Neural progenitor cell (in vitro differentiated cells): ENCODE data around the gene FMNL2. TPM values are rescaled to one million over a fixed set of nuclear protein-coding genes. Genes with fewer than 3 reads are reported as not detected.

Experiments used
- DNase-seq: peaks from one replicate; pipeline ENCODE4 v3.0.0-alpha.2; 2016; ENCODE audit warnings: low spot score
- H2AFZ ChIP-seq: fragments of 200-600 bp; sonication (generic); replicated peaks from 2 replicates; pipeline ENCODE4 v1.6.1; 2016; ENCODE audit warnings: antibody characterized with exemption
- H3F3A ChIP-seq: fragments of 200-600 bp; sonication (generic); 2 replicates; pipeline ENCODE4 v1.6.1; 2016; ENCODE audit warnings: antibody characterized with exemption, low read depth
- H3K27ac ChIP-seq: fragments of 200-600 bp; sonication (generic); 2 replicates; pipeline ENCODE4 v1.5.1; 2016; ENCODE audit warnings: mild to moderate bottlenecking
- H3K27me3 ChIP-seq: fragments of 200-600 bp; sonication (generic); 2 replicates; pipeline ENCODE4 v1.6.1; 2016; ENCODE audit warnings: mild to moderate bottlenecking, moderate library complexity
- H3K36me3 ChIP-seq: fragments of 200-600 bp; sonication (generic); 2 replicates; pipeline ENCODE4 v1.5.1; 2016
- H3K4me1 ChIP-seq: fragments of 200-600 bp; sonication (generic); 2 replicates; pipeline ENCODE4 v1.6.1; 2016; ENCODE audit warnings: mixed run types
- H3K4me2 ChIP-seq: fragments of 200-600 bp; sonication (generic); 2 replicates; pipeline ENCODE4 v1.6.1; 2016
- H3K4me3 ChIP-seq: fragments of 200-600 bp; sonication (generic); 2 replicates; pipeline ENCODE4 v1.5.1; 2016
- H3K79me2 ChIP-seq: fragments of 200-600 bp; sonication (generic); 2 replicates; pipeline ENCODE4 v1.6.1; 2016; ENCODE audit warnings: low read depth
- H3K9ac ChIP-seq: fragments of 200-600 bp; sonication (generic); 2 replicates; pipeline ENCODE4 v1.6.1; 2016
- H3K9me3 ChIP-seq: fragments of 200-600 bp; sonication (generic); 2 replicates; pipeline ENCODE4 v1.5.1; 2016; ENCODE audit warnings: low read depth
- H4K20me1 ChIP-seq: fragments of 200-600 bp; sonication (generic); 2 replicates; pipeline ENCODE4 v1.6.1; 2016; ENCODE audit warnings: low read depth
- H3K27ac Mint-ChIP-seq: 3 replicates; pipeline ENCODE4 v1.8.0; 2021; ENCODE audit warnings: mixed read lengths
- H3K27me3 Mint-ChIP-seq: 2 replicates; pipeline ENCODE4 v1.8.0; 2022; ENCODE audit warnings: low read depth, mild to moderate bottlenecking, inconsistent platforms, moderate library complexity, mixed read lengths; ENCODE audit not compliant: insufficient read depth
- H3K36me3 Mint-ChIP-seq: 3 replicates; pipeline ENCODE4 v1.8.0; 2021; ENCODE audit warnings: mixed read lengths
- H3K4me1 Mint-ChIP-seq: 3 replicates; pipeline ENCODE4 v1.8.0; 2021; ENCODE audit warnings: mixed read lengths
- H3K4me3 Mint-ChIP-seq: 3 replicates; pipeline ENCODE4 v1.8.0; 2021; ENCODE audit warnings: mild to moderate bottlenecking, moderate library complexity, mixed read lengths
- H3K9me3 Mint-ChIP-seq: 3 replicates; pipeline ENCODE4 v1.8.0; 2020; ENCODE audit warnings: mixed read lengths
- CTCF ChIP-seq: fragments of 200-600 bp; sonication (generic); IDR thresholded peaks from 2 replicates; pipeline ENCODE4 v1.5.1; 2017; ENCODE audit warnings: antibody characterized with exemption, mild to moderate bottlenecking
- EZH2 ChIP-seq: fragments of 200-600 bp; sonication (generic); IDR thresholded peaks from 2 replicates; pipeline ENCODE4 v1.6.1; 2017; ENCODE audit warnings: antibody characterized with exemption, mild to moderate bottlenecking, moderate library complexity
- EZH2phosphoT487 ChIP-seq: fragments of 200-600 bp; sonication (generic); IDR thresholded peaks from 2 replicates; pipeline ENCODE4 v1.6.1; 2017; ENCODE audit warnings: antibody characterized with exemption
- total RNA-seq: library from RNA; depleted of rRNA; stranded (reverse); fragments of >200 nt; gene quantifications from 2 replicates; pipeline ENCODE4 v1.2.3, GENCODE V29; 2015; ENCODE audit warnings: low replicate concordance

The FMNL2 gene
- total RNA-seq, 1 donor from 2014 or later, result 99.7 TPM

GRCh38 chr2:152553518-152553917 lies 218.5 kb downstream of the FMNL2 start:
- H3K4me1 Mint-ChIP-seq, result peaks cover 4% of the 10 kb centered on the region
- Histone ChIP-seq H3K9me3 (no peaks in the 10 kb centered on the region), H3K4me2 (no peak overlapping the region), H3K36me3 (no peaks in the 10 kb centered on the region), H4K20me1 (peaks cover 17% of the 10 kb centered on the region), H2AFZ (no peak overlapping the region), H3K4me1 (no peaks in the 10 kb centered on the region), H3K27ac (no peak overlapping the region), H3K9ac (no peak overlapping the region), H3K79me2 (peaks cover 3% of the 10 kb centered on the region), H3F3A (no peaks in the 10 kb centered on the region), H3K4me3 (no peak overlapping the region), H3K27me3 (no peaks in the 10 kb centered on the region)
- no peak for DNase-seq
- H3K27me3 Mint-ChIP-seq, result no peaks in the 10 kb centered on the region
- H3K4me3 Mint-ChIP-seq, result no peak overlapping the region
- TF ChIP-seq EZH2, result no peak
- TF ChIP-seq CTCF, result no peak
- no peak for TF ChIP-seq EZH2phosphoT487
- no peaks in the 10 kb centered on the region for H3K9me3 Mint-ChIP-seq
- H3K36me3 Mint-ChIP-seq, result peaks cover 3% of the 10 kb centered on the region
- H3K27ac Mint-ChIP-seq, result no peak overlapping the region

- H3K36me3 ChIP-seq, result no peaks in the 10 kb centered on the region
- H3K27me3 ChIP-seq, result no peaks in the 10 kb centered on the region
- H3K4me1 ChIP-seq, result no peaks in the 10 kb centered on the region
- no peak overlapping the region for H3K4me2 ChIP-seq
- H3K27me3 Mint-ChIP-seq, result no peaks in the 10 kb centered on the region
- H3K27ac Mint-ChIP-seq, result no peak overlapping the region
- H3K27ac ChIP-seq, result no peak overlapping the region
- no peak overlapping the region for H2AFZ ChIP-seq
- no peak overlapping the region for H3K4me3 Mint-ChIP-seq
- H3K4me1 Mint-ChIP-seq, result peaks cover 2% of the 10 kb centered on the region
- H4K20me1 ChIP-seq, result peaks cover 17% of the 10 kb centered on the region
- H3K79me2 ChIP-seq, result no peaks in the 10 kb centered on the region
- H3K9ac ChIP-seq, result no peak overlapping the region
- H3K4me3 ChIP-seq, result no peak overlapping the region
- TF ChIP-seq CTCF (peak; percentile 56), EZH2phosphoT487 (no peak)
- H3K9me3 ChIP-seq, result no peaks in the 10 kb centered on the region
- peaks cover 2% of the 10 kb centered on the region for H3K36me3 Mint-ChIP-seq
- DNase-seq, result peak; percentile 29
- no peaks in the 10 kb centered on the region for H3K9me3 Mint-ChIP-seq
- H3F3A ChIP-seq, result no peaks in the 10 kb centered on the region
These were observed 220.1 kb downstream of the FMNL2 start for GRCh38 chr2:152555048-152555447.

- Histone ChIP-seq H3K4me3 (no peak overlapping the region), H3K9ac (no peak overlapping the region), H3K27ac (no peak overlapping the region), H4K20me1 (peaks cover 17% of the 10 kb centered on the region), H3K4me1 (no peaks in the 10 kb centered on the region), H3F3A (no peaks in the 10 kb centered on the region), H3K27me3 (no peaks in the 10 kb centered on the region), H2AFZ (no peak overlapping the region), H3K4me2 (no peak overlapping the region), H3K36me3 (no peaks in the 10 kb centered on the region), H3K9me3 (no peaks in the 10 kb centered on the region), H3K79me2 (no peaks in the 10 kb centered on the region)
- no peak for DNase-seq
- no peak overlapping the region for H3K27ac Mint-ChIP-seq
- no peaks in the 10 kb centered on the region for H3K9me3 Mint-ChIP-seq
- peaks cover 2% of the 10 kb centered on the region for H3K4me1 Mint-ChIP-seq
- peaks cover 4% of the 10 kb centered on the region for H3K36me3 Mint-ChIP-seq
- no peaks in the 10 kb centered on the region for H3K27me3 Mint-ChIP-seq
- H3K4me3 Mint-ChIP-seq, result no peak overlapping the region
- no peak for TF ChIP-seq EZH2
- no peak for TF ChIP-seq CTCF
- TF ChIP-seq EZH2phosphoT487, result no peak
These were observed 221.5 kb downstream of the FMNL2 start for GRCh38 chr2:152556506-152556905.
